HG03066 (cell line): ENCODE data around the gene USPL1.
"Not testable (repeated sequence)": the region's sequence is repeated elsewhere in the genome, so short reads cannot be mapped to it uniquely, and the experiment has no call there.

Experiments used
- ATAC-seq: cut with Tn5 transposase; IDR thresholded peaks from one replicate; pipeline ENCODE4 v1.9.1; 2021; ENCODE audit warnings: low read depth; ENCODE audit not compliant: unreplicated experiment

The USPL1 gene

DNA sequence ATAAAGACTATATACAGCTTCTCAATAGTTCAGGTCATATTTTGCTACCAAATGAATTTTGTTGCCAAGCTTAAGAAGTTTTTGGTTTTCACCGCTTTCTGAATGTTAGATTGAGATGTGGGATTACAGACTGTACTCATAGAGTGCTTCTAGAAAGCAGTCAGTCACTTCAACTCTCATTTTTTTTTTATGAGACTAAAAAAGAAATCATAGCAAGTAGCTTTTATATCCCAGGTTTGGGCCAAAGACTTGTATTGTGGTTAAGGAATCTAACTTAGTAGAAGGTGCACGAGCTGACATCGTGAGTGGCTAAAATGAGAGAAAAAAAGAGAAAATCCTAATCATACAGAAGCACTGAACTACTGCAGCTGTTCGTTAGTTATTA lies 2.2 kb upstream of the USPL1 start:
- no peak for ATAC-seq

DNA sequence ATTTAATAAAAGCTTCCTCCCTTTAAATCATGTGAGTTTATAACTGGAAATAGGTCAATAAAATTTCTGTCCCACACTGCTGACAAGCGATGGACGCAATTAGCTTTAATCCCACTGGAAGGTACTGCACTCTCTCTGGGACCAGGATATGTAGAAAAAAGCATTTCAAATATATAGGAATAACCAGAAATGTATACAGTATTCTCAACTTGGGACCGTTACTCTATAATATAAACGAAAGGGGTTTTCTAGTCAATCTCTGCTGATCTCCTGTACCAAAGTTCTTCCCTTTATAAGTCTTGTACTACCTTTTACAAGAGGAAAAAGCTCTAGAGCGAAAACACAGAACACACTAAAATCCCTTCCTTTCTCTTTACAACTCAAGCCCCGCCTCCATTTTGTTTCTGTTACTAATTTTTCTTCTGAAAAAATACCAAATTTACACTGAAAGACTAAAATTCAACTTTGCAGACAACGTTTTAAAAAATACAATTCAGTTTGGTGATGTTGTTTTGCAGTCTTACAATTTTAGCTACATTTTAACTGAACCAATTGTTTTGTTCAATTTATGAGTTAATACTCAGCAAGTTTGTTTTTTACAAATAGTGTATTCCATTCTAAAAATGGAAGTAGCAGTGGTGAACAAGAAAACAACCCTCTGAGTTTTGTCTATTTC lies 1.7 kb upstream of the USPL1 start:
- no peak for ATAC-seq

DNA sequence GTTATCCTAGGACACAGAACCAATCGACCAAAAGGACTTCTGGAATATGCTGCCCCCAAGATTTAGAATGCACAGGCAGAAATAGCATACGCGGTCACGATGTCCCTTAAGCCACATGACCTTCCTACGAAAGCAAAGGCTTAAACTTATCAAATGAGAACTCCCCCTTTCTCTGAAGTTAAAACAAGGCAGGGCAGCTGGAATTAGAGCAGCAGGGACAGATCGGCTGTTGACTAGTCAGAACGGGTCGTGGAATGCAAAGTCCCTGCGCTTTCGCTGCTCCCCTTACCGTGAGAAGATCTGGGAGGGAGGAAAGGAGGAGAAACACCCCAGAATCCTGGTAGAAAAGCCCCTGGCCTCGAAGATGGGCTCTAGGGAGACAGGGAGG lies 799 bp upstream of the USPL1 start:
- ATAC-seq: peak; percentile 33

DNA sequence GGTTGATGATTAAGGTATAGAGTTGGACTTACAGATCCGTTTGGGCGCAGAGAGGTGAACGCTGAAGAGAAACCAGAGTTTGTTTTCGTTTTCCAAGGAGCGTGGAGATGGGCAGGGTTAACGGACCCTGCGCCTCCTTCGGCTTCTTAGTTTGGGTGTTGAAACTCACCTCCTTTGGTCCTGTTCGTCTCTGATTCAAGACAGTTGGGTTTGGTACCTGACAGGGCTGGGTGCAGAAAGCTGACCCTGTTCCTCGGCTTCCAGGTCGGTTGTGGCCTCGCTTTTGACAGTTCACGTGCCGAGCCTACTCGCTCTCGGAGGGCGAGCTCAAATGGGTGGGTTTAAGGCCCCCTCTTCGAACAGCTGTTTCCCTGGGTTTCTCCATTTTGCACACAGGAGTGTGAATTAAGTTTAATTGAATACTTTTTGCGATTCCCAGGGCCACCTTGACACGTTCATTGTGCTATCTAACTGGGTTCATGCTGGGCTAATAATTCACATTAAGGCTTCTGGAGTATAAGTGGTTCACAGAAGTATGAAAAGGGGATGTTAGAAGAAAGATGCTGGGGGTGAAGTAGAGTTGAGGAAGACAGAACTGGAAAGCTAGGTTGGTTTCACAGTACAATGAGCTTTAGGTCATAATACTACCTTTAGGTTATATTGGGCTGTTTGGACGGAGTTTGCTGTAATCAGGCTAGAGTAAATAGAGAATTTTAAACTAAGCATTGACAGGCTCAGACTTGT lies 638 bp downstream of the USPL1 start:
- no peak for ATAC-seq

DNA sequence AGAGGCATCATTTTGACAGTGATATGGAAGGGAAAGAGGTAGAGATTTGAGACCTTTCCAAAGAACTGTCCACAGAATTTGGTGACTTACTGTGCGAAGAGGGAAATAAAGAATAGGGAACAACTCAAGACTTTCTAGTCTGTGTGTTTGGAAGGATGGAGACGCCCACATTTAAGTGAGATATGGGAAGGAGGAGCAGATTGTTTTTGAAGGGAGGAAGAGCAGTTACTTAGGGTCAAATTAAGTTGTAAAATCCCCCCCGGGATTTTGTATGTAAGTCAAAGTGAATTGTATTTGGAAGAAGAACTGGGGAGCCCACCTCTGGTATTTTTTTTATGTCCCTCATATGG lies 1.2 kb downstream of the USPL1 start:
- ATAC-seq: no peak

DNA sequence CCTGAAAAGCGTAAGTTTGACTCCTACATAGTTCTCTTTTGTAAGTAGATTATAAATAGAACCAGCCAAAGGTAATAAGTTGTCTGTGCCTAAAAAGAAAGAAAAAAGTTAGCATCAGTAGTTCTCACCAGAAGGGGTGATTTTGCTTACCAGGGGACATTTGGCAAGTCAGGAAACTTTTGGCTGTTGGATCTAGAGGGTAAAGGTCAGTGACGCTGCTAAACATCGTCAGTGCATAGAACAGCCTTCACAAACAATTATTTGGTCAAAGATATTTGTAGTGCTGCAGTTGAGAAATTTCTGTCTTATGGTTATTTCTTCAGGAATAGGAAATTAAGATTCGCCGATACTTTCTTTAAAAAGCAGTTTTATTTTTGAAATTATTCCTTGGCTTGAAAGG lies 2.0 kb downstream of the USPL1 start:
- ATAC-seq: no peak

DNA sequence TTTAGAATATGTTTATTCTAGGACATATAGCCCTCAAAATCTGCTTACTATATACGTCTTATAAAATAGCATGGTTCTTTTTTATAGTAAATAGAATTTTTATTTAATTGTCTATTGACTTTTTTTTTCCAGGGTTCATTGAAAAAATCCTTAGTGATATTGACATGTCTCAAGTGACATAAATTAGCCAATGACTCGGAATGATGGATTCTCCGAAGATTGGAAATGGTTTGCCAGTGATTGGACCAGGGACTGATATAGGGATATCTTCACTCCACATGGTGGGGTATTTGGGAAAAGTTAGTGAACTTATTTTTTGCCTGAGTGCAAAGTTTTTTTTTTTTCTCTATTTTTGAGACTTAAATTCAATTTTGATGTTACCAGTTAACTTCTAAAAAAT lies 3.2 kb downstream of the USPL1 start:
- ATAC-seq: no peak

DNA sequence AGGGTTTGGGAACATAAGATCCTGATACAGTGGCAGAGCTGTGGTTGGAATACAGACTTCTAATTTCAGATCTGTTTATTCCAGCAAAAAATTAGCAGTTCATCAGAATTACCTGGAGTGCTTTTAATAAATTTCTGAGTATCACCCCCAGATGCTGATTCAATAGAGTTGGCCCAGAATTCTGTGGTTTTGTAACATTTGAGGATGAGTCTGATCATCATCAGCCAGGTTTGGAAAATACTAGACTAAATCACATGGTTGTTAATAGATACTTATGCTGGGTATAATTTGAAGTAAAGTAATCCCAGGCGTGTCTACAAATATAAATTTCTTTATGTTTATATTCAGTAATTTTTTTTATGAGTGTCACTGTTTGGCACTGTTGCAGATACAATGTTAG lies 4.8 kb downstream of the USPL1 start:
- no peak for ATAC-seq

DNA sequence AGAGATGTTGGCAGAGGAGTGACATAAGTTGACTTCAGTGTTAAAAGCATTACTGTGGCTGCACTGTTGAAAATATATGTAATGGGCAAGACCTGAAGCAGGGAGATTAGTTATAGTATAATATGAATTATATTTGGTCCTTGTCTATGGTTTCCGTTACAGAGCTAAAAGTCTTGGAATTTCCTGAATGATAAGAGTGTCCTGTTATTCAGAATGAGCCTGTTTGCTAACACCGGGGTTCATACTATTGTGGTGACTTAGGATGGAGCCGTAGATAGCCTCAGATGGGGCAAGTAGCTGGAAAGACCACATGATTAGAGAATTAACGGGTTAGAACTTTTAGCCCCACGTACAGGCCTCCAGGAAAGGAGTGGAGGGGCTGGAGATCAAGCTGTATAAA lies 5.7 kb downstream of the USPL1 start:
- ATAC-seq: no peak

DNA sequence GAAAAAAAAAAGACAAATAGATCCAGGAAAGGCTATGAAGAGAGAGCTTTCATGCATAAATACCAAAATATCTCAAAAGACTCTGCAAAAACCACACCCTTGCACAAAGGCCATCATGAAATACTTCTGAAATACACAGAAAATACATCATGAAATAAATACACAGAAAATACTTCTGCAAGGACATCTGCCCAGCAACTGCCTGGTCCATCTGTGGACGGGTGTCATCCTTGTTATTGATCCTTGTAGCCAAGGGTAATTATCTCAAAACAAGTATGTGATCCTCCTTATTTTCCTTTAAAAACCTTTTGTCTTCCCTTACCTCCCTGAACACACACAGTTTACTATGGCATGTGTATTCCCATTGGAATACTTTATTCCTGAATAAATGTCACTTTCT lies 6.9 kb downstream of the USPL1 start:
- no peak for ATAC-seq

DNA sequence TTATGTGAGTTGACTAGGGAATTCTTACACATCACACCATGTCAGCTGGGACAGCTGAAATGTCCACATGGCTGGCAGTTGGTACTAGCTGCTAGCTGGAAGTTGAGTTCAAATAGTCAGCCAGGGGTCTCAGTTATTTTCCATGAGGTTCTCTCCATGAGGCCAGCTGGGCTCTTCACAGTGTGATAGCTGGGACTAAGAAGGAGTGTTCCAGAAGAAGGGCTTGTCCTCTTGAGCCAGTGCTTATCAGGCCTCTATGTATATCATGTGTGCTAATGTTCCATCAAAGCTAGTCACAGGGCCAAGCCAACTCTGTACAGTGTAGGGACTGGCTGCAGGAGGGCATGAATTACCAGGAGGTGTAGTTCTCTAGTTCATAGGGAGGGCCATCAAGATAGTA lies 11.8 kb downstream of the USPL1 start:
- no peak for ATAC-seq

DNA sequence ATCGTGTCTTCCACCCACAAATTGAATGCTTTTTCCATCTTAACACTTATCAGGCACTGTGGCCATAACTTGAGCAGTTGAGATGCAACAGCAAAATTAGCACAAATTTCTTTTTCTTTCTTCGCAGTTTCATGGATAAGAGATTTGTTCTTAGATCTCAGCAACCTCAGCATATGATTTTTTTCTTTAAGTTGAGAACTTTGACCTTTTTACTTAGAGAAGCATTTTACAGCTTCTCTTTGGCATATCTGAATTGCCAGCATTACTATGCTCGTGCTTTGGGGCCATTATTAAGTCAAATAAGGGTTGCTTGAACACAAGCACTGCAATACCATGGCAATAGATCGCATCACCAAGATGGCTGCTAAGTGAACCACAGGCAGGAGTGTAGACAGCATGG lies 16.1 kb downstream of the USPL1 start:
- no peak for ATAC-seq

DNA sequence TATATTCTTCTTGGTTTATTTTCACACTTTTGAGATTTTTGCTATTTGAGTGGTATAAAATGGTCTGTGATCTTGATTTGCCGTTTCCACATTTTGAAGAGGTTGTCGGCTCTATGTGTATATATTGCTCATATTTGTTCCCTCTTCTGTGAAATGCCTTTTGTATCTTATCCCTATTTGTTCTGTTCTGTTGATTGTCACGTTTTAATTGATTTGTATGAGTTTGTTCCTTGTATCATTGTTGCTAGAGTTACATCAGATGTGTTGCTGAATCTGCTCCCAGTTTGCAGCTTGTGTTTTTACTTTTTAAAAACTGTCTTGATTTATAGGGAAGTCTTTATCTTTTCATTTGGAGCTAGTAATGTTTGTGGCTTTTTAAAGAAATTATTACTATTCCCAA lies 17.1 kb downstream of the USPL1 start:
- ATAC-seq: no peak

DNA sequence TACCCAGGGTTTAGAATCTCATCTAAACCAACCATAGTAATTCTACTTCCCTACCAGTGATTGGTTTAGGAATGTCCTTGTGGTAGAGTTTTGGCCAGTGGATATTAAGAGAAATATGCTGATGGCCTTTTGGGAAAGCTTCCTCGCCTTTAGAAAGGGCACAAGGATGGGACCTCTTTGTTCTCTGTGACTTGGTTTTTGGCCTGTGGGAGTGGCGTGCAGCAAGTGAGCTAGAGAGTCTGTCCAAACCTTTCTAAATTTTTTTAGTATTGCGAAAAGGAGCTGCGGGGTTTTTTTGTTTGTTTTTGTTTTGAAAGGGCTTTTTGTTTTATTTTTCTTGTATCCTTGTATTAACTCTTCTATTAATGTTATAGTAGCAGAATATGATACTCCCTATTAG lies 20.6 kb downstream of the USPL1 start:
- no peak for ATAC-seq

DNA sequence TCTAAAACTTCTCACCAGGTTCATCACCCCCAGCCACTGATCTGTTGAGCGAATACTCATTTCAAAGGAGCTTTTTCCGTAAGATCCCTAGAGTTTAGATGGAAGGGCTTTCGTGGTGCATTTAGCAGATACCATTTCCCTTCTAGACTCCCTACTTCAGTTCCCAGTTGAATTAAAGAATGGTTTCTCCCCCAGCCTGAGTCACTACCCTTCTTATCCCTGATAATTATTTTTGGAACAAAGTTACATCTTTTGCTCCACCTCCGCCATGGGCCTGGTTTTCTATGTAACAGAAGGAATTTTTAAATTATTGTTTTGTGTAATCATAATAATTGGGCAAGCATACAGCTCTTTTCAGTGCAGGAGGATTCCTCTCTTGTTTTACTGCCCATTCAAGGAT lies 22.0 kb downstream of the USPL1 start:
- no peak for ATAC-seq

DNA sequence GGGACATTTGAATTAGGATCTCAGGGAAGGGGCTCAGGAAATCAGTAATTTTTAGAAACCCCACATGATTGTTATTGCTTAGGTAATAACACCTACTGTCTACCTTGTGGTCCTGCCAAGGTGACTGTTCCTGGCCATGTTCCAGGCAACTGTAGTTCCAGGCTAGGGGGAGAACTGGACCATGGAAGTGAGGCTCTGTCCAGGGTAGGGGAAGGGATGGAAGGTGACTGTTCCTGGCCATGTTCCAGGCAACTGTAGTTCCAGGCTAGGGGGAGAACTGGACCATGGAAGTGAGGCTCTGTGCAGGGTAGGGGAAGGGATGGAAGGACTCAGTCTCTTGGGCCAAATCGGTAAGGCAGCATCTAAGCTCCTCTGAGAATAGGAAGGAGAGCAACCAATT lies 23.5 kb downstream of the USPL1 start:
- ATAC-seq: not testable (repeated sequence)

DNA sequence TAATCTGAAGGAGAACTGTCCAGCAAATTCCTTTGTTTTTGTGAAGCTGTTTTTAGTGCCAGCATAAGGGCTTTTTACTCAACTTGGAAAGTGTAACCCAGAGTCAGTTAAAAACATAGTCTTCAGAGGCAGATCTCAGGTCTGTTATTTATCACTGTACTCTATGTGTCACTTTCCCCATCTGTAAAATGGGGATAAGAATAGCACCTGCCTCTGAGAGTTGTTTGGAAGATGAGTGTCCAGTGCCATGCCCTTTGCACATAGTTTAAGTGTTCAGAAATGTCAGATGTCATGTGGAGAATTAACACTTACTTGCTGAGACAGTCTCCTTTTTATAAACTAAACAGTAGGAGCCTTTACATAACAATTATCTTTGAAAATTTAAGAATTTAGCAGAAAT lies 27.9 kb downstream of the USPL1 start:
- ATAC-seq: no peak

DNA sequence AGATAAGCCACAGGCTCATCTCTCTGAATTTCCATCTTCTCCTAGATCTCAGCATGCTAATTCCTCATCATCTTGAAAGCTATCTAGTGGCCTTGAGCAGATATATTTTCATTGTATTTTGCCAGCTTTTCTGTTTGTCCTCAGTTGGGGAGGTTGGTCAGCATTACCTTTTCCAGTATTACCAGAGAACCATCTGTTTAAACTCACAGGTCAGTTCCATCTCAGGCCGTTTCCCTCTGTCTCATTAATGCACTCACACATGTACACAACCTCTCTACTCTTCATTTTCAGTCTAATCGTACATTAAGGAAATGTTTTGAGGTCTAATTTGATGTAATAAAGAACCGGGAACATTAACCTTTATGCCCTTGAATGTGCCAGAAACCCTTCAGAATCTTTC lies 29.7 kb downstream of the USPL1 start:
- ATAC-seq: no peak

DNA sequence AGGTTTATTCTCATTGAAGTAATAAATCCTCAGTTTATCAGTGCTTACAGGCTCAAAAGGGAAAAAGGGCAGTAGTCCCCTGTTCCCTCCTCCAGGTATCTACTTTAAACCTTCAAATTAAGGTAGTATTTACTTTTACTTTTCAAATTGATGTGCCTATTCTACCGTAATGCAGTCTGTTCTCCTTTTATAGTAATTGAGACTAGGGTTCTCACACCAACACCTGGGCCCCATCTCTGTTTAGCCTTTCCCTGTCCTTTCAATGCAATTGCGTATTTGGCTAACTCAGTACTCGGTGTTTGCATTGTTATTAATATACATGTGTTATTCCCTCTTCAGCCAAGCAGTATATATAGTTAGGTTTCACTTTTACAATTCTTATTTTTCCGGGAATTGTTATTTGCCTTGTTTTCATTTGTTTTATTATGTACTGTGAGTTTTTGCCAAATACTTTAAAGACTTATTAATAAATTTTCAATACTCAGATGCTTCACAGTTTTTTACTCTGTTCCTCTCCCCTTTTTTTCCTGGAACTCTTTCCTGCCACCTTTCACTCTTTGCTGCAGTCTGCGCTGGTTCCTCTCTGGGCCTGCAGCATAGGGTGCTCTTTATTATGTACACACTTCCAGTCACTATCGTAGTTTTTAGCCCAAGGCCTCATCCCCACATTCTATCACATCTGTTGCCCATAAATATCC lies 30.3 kb downstream of the USPL1 start:
- no peak for ATAC-seq

DNA sequence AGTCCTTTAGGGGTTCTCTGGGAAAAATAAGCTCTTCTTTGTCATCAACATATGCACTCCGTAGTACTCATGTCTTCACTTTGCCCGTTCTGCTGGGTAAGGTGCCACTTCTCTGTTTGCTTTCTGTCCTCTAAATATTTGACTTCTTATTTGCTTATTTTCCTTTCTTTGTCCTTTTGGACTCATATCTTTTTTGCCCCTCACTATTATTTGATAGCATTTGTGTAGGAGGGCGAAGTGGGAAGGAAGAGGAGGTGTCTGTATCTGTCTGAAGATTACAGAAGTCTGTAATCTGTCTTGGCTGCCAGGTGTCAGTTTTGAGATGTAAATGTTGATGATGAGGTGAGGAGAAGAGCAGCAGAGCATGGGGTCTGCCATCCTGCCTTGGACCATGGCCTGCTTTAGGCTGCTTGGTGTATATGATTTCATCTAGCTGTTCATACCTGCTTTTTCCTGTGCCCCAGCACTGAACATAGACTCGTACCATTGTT lies 30.8 kb downstream of the USPL1 start:
- ATAC-seq: no peak

DNA sequence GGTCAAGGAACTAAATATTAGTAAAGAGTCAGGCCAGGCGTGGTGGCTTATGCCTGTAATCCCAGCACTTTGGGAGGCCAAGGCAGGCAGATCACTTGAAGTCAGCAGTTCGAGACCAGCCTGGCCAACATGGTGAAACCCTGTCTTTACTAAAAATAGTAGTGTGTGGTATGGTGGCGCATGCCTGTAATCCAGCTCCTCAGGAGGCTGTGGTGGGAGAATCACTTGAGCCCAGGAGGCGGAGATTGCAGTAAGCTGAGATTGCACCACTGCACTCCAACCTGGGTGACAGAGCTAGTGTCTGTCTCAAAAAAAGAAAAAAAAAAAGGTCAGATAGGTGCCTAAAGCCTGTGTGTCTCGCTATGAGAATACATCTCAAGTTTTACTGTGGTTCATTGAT lies 33.9 kb downstream of the USPL1 start:
- ATAC-seq: not testable (repeated sequence)
